GM18517 (cell line): ENCODE results near the gene ENTHD1.

ENCODE experiments used
- ATAC-seq: cut with Tn5 transposase; IDR thresholded peaks from one replicate; pipeline ENCODE4 v1.9.1; 2021; ENCODE audit warnings: mild to moderate bottlenecking, moderate library complexity; ENCODE audit not compliant: unreplicated experiment

ENTHD1 gene

DNA sequence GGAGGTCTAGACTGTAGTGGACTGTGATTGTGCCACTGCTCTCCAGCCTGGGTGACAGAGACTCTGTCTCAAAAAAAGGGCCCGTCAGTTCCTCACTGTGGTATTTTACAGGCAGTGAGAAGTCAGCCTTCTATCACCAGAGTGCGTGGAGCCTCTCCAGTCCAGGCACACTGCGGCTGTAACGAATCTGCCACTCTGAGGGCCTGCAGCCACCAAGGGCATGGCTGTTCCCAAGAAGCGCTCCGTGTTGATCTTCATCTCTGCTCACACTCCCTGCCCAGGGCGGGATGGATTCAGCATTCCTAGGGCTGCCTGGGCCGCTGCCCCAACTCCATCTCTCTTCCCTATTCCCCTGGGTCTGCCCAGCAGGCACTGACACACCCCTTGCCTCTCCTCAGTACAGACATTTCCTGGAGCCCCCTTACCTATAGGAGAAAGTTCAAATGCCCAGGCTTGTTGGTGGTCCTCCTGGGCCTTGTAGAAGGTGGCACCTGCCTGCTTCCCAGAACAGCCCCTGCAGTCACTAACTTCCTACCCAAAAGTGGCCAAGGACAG, 174.6 kb downstream of the ENTHD1 start:
- no peak for ATAC-seq

- ATAC-seq: no peak
Measured at GRCh38 chr22:39718206-39718605, 175.4 kb downstream of the ENTHD1 start.

GRCh38 chr22:39717099-39717498, 176.5 kb downstream of the ENTHD1 start:
- ATAC-seq: no peak

DNA sequence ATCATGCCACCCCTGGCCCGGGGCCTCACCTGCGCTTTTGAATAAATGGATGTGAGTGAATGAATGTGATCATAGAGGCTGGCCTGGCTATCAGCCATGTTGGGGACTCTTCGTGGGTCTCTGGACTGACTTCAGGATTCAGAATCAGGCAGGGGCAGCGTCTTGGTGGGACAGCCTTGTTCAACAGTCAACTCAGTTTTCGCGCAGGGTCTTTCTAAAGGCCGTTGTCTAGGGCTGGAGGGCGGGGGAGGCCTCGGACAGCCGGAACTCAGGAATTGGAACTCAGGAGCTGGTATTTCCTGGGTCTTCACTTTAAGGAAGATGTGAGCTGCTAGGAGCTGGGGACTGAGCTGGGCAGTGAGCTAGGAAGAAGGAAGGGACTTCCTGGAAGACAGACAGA, 177.0 kb downstream of the ENTHD1 start:
- ATAC-seq: no peak

GRCh38 chr22:39715778-39716495, 177.6 kb downstream of the ENTHD1 start:
- no peak for ATAC-seq

DNA sequence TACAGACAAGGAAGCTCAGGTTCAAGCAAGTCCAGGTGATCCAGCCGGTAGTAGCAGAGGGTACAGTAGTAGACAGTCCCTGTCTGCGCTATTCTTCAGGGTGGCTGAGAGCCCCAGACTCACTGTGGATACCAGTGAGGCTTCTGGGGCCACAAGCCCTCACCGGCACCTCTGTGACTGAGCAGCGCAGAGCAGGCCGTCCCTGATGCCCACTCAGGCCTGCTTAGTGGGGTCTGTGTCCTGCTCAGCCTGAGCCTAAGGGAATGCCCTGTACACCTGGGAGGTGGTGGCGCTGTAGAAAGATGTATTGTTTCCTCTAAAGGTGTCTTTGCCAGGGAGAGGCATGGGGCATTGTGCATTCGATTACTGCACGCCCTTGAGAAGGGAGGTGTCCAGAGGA, 179.2 kb downstream of the ENTHD1 start:
- ATAC-seq: no peak

- ATAC-seq: no peak
Measured at GRCh38 chr22:39713799-39714290, 179.7 kb downstream of the ENTHD1 start.

- ATAC-seq: no peak
Measured at GRCh38 chr22:39712751-39713525, 180.6 kb downstream of the ENTHD1 start.

GRCh38 chr22:39712081-39712480, 181.5 kb downstream of the ENTHD1 start:
- no peak for ATAC-seq

DNA sequence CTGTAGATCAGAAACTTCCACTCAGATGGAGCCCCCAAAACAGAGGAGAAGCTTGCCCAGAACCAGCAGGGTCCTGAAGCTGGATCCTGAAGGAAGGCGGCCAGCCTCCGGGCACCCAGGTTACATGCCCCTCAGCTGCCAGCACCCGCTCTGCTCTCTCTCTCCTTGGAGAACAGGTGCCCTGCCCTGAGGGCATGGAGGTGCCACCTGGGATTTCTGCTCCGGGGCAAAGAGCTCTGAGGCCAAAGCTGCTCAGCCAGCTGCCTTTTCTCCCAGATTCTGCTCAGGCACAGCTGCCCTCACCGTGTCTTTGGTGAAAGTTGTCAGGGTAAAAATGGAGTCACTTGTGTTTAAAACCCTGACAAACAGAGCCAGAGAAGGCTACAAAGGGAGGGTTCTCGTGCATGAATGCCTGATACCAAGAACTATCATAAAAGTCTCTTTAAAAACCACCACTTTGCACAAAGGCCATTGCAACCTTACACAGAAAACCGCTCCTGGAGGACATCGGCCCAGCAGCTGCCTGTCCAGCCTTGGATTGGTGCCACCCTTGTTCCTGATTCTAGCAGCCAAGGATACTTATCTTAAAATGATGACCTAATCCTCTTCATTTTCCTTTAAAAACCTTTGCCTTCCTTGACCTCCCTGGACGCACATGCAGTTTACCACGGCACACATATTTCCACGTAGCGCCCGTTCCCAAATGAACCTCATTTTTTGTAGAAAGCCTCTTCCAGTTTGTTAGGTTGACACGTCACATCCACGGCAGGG, 183.0 kb downstream of the ENTHD1 start:
- no peak for ATAC-seq

GRCh38 chr22:39707816-39708215, 185.7 kb downstream of the ENTHD1 start:
- no peak for ATAC-seq

DNA sequence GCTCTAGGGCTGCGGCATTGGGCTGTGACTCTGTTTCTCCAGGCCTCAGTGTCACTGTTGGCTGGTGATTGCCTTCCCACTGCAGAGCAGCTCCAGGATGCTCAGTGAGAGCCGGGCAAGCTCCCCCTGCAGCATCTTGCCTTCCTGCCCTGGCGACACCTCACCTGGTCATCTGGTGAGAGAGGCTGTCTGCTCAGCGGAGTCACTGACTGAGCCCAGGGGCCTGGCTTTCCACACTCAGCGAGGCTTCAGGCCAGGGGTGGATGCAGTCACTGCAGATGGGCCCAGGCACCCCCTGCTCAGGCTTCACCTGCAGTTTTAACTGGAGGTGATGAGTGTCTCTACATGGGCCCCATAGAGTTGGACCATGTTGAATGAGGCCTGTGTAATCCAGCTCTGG, 186.2 kb downstream of the ENTHD1 start:
- ATAC-seq: no peak

DNA sequence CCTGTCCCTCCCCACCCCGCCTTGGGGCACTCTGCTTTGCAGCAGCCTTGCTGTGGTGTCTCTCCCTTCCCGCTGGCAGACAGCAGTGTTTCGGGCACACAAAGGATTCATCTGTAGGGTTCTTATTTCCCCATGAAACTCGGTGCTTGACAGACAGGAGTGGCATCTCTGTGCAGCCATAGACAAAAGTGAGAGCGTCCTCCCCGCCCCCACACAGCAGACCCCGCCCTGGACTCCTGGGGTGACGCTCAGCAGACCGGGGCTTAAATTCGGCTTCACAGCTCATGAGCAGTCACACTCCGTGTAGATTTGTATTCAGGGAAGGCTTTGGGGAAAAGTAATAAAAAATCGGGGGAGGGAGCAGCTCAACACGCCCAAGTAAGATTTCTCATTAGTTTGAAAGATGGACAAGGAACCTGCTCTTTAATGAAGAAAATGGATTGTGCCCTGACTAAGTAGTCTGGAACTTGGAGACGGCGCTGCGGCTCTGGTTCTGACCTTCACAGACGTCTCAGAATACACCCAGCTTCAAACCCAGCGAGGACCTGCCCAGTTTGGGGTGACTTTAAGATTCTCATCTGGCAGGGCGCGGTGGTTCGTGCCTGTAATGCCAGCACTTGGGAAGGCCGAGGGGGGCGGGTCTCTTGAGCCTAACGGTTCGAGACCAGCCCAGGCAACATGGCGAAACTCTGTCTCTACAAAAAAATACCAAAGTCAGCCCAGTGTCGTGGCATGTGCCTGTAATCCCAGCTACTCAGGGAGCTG, 187.0 kb downstream of the ENTHD1 start:
- no peak for ATAC-seq

GRCh38 chr22:39705386-39705785, 188.2 kb downstream of the ENTHD1 start:
- ATAC-seq: no peak

- ATAC-seq: no peak
Measured at GRCh38 chr22:39703928-39704639, 189.5 kb downstream of the ENTHD1 start.

GRCh38 chr22:39703091-39703490, 190.5 kb downstream of the ENTHD1 start:
- no peak for ATAC-seq

- ATAC-seq: no peak
Measured at GRCh38 chr22:39700565-39700964, 193.0 kb downstream of the ENTHD1 start.

- no peak for ATAC-seq
Measured at GRCh38 chr22:39699631-39700360, 193.8 kb downstream of the ENTHD1 start.

GRCh38 chr22:39697790-39698430, 195.7 kb downstream of the ENTHD1 start:
- ATAC-seq: no peak
